ENCODE results near the gene RPA3.

DNA sequence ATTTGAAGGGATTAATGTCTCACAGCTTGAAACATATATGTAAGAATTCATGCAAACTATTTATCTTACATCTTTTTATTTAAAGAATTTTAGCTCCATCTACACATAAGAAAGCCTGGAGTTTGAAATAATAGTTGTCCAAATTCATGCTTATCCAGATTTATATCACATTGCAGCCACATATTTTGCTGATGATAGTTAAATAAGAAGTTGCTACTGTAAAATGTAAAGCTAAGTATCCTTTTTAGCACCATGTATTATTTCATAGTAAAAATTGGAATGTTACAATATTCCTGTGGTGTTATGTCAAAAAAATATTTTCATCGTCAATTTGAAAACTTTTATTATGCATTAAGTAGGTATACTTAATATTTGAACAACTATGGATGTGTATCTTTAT is 105.2 kb downstream of the RPA3 start:
- TF ChIP-seq, protein P1, sequence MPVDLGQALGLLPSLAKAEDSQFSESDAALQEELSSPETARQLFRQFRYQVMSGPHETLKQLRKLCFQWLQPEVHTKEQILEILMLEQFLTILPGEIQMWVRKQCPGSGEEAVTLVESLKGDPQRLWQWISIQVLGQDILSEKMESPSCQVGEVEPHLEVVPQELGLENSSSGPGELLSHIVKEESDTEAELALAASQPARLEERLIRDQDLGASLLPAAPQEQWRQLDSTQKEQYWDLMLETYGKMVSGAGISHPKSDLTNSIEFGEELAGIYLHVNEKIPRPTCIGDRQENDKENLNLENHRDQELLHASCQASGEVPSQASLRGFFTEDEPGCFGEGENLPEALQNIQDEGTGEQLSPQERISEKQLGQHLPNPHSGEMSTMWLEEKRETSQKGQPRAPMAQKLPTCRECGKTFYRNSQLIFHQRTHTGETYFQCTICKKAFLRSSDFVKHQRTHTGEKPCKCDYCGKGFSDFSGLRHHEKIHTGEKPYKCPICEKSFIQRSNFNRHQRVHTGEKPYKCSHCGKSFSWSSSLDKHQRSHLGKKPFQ (CRISPR knock-in tag; IDR thresholded peaks at IDR 0.05; ENCODE audit: insufficient replicate concordance), result no peak
- TF ChIP-seq POLR2AphosphoS2 (IDR thresholded peaks at IDR 0.05; ENCODE audit: low read depth, low read length), result no peak
- TF ChIP-seq ZNF644 (CRISPR knock-in tag; IDR thresholded peaks at IDR 0.05; ENCODE audit: low read depth), result no peak
- TF ChIP-seq, protein P2, sequence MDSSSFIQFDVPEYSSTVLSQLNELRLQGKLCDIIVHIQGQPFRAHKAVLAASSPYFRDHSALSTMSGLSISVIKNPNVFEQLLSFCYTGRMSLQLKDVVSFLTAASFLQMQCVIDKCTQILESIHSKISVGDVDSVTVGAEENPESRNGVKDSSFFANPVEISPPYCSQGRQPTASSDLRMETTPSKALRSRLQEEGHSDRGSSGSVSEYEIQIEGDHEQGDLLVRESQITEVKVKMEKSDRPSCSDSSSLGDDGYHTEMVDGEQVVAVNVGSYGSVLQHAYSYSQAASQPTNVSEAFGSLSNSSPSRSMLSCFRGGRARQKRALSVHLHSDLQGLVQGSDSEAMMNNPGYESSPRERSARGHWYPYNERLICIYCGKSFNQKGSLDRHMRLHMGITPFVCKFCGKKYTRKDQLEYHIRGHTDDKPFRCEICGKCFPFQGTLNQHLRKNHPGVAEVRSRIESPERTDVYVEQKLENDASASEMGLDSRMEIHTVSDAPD (CRISPR knock-in tag; IDR thresholded peaks at IDR 0.05), result no peak
- TF ChIP-seq, protein P3, sequence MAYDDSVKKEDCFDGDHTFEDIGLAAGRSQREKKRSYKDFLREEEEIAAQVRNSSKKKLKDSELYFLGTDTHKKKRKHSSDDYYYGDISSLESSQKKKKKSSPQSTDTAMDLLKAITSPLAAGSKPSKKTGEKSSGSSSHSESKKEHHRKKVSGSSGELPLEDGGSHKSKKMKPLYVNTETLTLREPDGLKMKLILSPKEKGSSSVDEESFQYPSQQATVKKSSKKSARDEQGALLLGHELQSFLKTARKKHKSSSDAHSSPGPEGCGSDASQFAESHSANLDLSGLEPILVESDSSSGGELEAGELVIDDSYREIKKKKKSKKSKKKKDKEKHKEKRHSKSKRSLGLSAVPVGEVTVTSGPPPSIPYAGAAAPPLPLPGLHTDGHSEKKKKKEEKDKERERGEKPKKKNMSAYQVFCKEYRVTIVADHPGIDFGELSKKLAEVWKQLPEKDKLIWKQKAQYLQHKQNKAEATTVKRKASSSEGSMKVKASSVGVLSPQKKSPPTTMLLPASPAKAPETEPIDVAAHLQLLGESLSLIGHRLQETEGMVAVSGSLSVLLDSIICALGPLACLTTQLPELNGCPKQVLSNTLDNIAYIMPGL (CRISPR knock-in tag; IDR thresholded peaks at IDR 0.05; ENCODE audit: borderline replicate concordance in 1 of 2, low read depth in 1 of 2), result no peak

All from HepG2 (cell line).